ENCODE measurements around the gene MROH8.

Gene MROH8

GRCh38 chr20:37189416-37190016 is 10.2 kb upstream of the MROH8 start:
- peaks cover 24% of the 10 kb centered on the region for H3K4me1 ChIP-seq (ENCODE audit: insufficient read depth, low read length, severe bottlenecking)
- no peak for TF ChIP-seq EZH2 (IDR thresholded peaks at IDR 0.05; ENCODE audit: borderline replicate concordance, low read length)
- TF ChIP-seq, protein P1, sequence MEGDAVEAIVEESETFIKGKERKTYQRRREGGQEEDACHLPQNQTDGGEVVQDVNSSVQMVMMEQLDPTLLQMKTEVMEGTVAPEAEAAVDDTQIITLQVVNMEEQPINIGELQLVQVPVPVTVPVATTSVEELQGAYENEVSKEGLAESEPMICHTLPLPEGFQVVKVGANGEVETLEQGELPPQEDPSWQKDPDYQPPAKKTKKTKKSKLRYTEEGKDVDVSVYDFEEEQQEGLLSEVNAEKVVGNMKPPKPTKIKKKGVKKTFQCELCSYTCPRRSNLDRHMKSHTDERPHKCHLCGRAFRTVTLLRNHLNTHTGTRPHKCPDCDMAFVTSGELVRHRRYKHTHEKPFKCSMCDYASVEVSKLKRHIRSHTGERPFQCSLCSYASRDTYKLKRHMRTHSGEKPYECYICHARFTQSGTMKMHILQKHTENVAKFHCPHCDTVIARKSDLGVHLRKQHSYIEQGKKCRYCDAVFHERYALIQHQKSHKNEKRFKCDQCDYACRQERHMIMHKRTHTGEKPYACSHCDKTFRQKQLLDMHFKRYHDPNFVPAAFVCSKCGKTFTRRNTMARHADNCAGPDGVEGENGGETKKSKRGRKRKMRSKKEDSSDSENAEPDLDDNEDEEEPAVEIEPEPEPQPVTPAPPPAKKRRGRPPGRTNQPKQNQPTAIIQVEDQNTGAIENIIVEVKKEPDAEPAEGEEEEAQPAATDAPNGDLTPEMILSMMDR (IDR thresholded peaks at IDR 0.05; ENCODE audit: low read length): no peak
- H3K4me2 ChIP-seq (ENCODE audit: low read length): no peak overlapping the region; the same call in 1 of the 2 replicates

DNA sequence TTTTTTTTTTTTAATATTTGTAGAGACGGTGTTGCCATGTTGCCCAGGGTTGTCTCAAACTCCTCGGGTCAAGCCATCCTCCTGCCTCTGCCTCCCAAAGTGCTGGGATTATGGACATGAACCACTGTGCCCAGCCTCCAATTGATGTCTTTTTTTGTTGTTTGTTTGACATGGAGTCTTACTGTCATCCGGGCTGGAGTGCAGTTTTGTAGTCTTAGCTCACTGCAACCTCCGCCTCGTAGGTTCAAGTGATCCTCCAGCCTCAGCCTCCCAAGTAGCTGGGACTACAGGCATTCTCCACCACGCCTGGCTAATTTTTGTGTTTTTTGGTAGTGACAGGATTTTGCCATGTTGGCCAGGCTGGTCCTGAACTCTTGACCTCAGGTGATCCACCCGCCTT is 9.4 kb upstream of the MROH8 start:
- H3K27ac ChIP-seq (ENCODE audit: low read depth, low read length, poor library complexity, severe bottlenecking): no peak overlapping the region
- no peaks in the 10 kb centered on the region for H3K9me3 ChIP-seq (ENCODE audit: low read length)
- H3K9ac ChIP-seq (ENCODE audit: low read length): no peak overlapping the region
- no peak overlapping the region for H3K4me2 ChIP-seq (ENCODE audit: low read length)
- H3F3A ChIP-seq (ENCODE audit: insufficient read depth, low read length): no peaks in the 10 kb centered on the region
- no peak overlapping the region for H3K4me3 ChIP-seq (ENCODE audit: low read depth, low read length, poor library complexity, severe bottlenecking)
- H3K9me2 ChIP-seq (ENCODE audit: low read depth, low read length): no peaks in the 10 kb centered on the region
- H3K36me3 ChIP-seq (ENCODE audit: insufficient read depth, low read length): peaks cover 79% of the 10 kb centered on the region
- no peaks in the 10 kb centered on the region for H4K20me1 ChIP-seq (ENCODE audit: insufficient read depth, low read length)
- H2AFZ ChIP-seq (ENCODE audit: low read length): no peak overlapping the region
- TF ChIP-seq, protein P1 (IDR thresholded peaks at IDR 0.05; ENCODE audit: low read length): no peak
- TF ChIP-seq EZH2 (IDR thresholded peaks at IDR 0.05; ENCODE audit: borderline replicate concordance, low read length): no peak
- peaks cover 44% of the 10 kb centered on the region for H3K79me2 ChIP-seq (ENCODE audit: insufficient read depth, low read length)
- H3K4me1 ChIP-seq (ENCODE audit: insufficient read depth, low read length, severe bottlenecking): peaks cover 23% of the 10 kb centered on the region
- H3K27me3 ChIP-seq (ENCODE audit: insufficient read depth, low read length): no peaks in the 10 kb centered on the region

More at GRCh38 chr20:37189416-37190016, 10.2 kb upstream of the MROH8 start:
- Histone ChIP-seq H3K36me3 (ENCODE audit: insufficient read depth, low read length) (peaks cover 74% of the 10 kb centered on the region), H3K27me3 (ENCODE audit: insufficient read depth, low read length) (no peaks in the 10 kb centered on the region), H3K79me2 (ENCODE audit: insufficient read depth, low read length) (peaks cover 42% of the 10 kb centered on the region), H3K27ac (ENCODE audit: low read depth, low read length, poor library complexity, severe bottlenecking) (peak overlapping the region; percentile 28), H3K9ac (ENCODE audit: low read length) (no peak overlapping the region), H4K20me1 (ENCODE audit: insufficient read depth, low read length) (no peaks in the 10 kb centered on the region), H3K9me2 (ENCODE audit: low read depth, low read length) (no peaks in the 10 kb centered on the region), H3K4me3 (ENCODE audit: low read depth, low read length, poor library complexity, severe bottlenecking) (no peak overlapping the region), H2AFZ (ENCODE audit: low read length) (no peak overlapping the region), H3K9me3 (ENCODE audit: low read length) (no peaks in the 10 kb centered on the region), H3F3A (ENCODE audit: insufficient read depth, low read length) (no peaks in the 10 kb centered on the region)

GRCh38 chr20:37185686-37186085 is 6.3 kb upstream of the MROH8 start:
- H3K9ac ChIP-seq (ENCODE audit: low read length): no peak overlapping the region
- no peak overlapping the region for H3K27ac ChIP-seq (ENCODE audit: low read depth, low read length, poor library complexity, severe bottlenecking)
- peaks cover 78% of the 10 kb centered on the region for H3K36me3 ChIP-seq (ENCODE audit: insufficient read depth, low read length)
- H3K79me2 ChIP-seq (ENCODE audit: insufficient read depth, low read length): peaks cover 52% of the 10 kb centered on the region
- no peaks in the 10 kb centered on the region for H3F3A ChIP-seq (ENCODE audit: insufficient read depth, low read length)
- H2AFZ ChIP-seq (ENCODE audit: low read length): no peak overlapping the region
- H3K4me1 ChIP-seq (ENCODE audit: insufficient read depth, low read length, severe bottlenecking): peaks cover 30% of the 10 kb centered on the region
- TF ChIP-seq EZH2 (IDR thresholded peaks at IDR 0.05; ENCODE audit: borderline replicate concordance, low read length): no peak
- TF ChIP-seq, protein P1 (IDR thresholded peaks at IDR 0.05; ENCODE audit: low read length): no peak
- H3K9me3 ChIP-seq (ENCODE audit: low read length): no peaks in the 10 kb centered on the region
- H3K27me3 ChIP-seq (ENCODE audit: insufficient read depth, low read length): no peaks in the 10 kb centered on the region
- H3K4me3 ChIP-seq (ENCODE audit: low read depth, low read length, poor library complexity, severe bottlenecking): no peak overlapping the region
- H3K9me2 ChIP-seq (ENCODE audit: low read depth, low read length): no peaks in the 10 kb centered on the region
- H4K20me1 ChIP-seq (ENCODE audit: insufficient read depth, low read length): no peaks in the 10 kb centered on the region
- no peak overlapping the region for H3K4me2 ChIP-seq (ENCODE audit: low read length)

Data from OCI-LY1 (cell line).